ENCODE data around the gene SCNM1. TPM values are rescaled to one million over a fixed set of nuclear protein-coding genes. Genes with fewer than 3 reads are reported as not detected.
"Not testable (repeated sequence)": the region's sequence is repeated elsewhere in the genome, so short reads cannot be mapped to it uniquely, and the experiment has no call there.

SCNM1 gene
- total RNA-seq, 1 donor from 2014 or later = 49.8 TPM

DNA sequence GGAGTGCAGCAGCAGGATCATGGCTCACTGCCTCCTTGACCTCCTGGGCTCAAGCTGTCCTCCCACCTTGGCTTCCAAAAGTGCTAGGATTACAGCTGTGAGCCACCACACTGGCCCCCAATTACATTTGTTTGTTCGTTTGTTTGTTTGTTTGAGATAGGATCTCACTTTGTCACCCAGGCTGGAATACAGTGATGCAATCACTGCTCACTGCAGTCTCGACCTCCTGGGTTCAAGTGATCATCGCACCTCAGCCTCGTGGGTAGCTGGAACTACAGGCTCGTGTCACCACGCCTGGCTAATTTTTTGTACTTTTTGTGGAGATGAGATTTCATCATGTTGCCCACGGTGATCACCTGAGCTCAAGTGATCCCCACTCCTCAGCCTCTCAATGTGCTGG is 26.1 kb downstream of the SCNM1 start:
- Mint-ChIP-seq H3K27ac (ENCODE audit: unreplicated experiment) (no peak overlapping the region), H3K4me1 (ENCODE audit: unreplicated experiment) (peaks cover 29% of the 10 kb centered on the region), H3K4me3 (ENCODE audit: unreplicated experiment) (no peak overlapping the region), H3K27me3 (ENCODE audit: unreplicated experiment) (no peaks in the 10 kb centered on the region), H3K9me3 (ENCODE audit: unreplicated experiment) (no peaks in the 10 kb centered on the region), H3K36me3 (ENCODE audit: unreplicated experiment) (no peaks in the 10 kb centered on the region)
- TF ChIP-seq, protein P1, sequence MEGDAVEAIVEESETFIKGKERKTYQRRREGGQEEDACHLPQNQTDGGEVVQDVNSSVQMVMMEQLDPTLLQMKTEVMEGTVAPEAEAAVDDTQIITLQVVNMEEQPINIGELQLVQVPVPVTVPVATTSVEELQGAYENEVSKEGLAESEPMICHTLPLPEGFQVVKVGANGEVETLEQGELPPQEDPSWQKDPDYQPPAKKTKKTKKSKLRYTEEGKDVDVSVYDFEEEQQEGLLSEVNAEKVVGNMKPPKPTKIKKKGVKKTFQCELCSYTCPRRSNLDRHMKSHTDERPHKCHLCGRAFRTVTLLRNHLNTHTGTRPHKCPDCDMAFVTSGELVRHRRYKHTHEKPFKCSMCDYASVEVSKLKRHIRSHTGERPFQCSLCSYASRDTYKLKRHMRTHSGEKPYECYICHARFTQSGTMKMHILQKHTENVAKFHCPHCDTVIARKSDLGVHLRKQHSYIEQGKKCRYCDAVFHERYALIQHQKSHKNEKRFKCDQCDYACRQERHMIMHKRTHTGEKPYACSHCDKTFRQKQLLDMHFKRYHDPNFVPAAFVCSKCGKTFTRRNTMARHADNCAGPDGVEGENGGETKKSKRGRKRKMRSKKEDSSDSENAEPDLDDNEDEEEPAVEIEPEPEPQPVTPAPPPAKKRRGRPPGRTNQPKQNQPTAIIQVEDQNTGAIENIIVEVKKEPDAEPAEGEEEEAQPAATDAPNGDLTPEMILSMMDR (IDR thresholded peaks at IDR 0.05) = no peak
- no peak for DNase-seq (ENCODE audit: extremely low spot score, unreplicated experiment)

- Mint-ChIP-seq H3K9me3 (ENCODE audit: unreplicated experiment) (no peaks in the 10 kb centered on the region), H3K4me1 (ENCODE audit: unreplicated experiment) (peaks cover 34% of the 10 kb centered on the region), H3K4me3 (ENCODE audit: unreplicated experiment) (no peak overlapping the region), H3K36me3 (ENCODE audit: unreplicated experiment) (no peaks in the 10 kb centered on the region), H3K27me3 (ENCODE audit: unreplicated experiment) (no peaks in the 10 kb centered on the region), H3K27ac (ENCODE audit: unreplicated experiment) (no peak overlapping the region)
- no peak for DNase-seq (ENCODE audit: extremely low spot score, unreplicated experiment)
- TF ChIP-seq, protein P1 (IDR thresholded peaks at IDR 0.05) = no peak
Observed at GRCh38 chr1:151193304-151193703, 27.4 kb downstream of the SCNM1 start.

DNA sequence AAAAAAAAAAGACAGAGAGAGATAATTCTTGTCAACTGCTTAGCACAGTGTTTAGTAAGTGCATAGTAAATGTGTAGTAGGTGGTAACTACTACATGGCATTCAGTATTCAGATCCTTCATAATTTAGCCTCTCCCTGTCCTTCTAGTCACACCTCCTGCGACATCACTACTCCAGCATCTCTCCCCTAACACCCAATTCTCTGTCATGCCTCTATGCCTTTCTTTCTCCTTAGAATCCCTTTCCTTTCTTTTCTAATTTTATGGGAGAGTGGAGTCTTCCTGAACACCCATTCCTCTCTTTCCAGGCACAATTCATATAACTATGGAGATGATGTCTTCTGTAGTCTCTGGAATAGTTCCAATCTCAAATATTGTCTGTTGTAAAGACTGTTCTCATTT is 27.9 kb downstream of the SCNM1 start:
- Mint-ChIP-seq H3K4me3 (ENCODE audit: unreplicated experiment) (no peak overlapping the region), H3K36me3 (ENCODE audit: unreplicated experiment) (no peaks in the 10 kb centered on the region), H3K9me3 (ENCODE audit: unreplicated experiment) (no peaks in the 10 kb centered on the region), H3K4me1 (ENCODE audit: unreplicated experiment) (peaks cover 28% of the 10 kb centered on the region), H3K27ac (ENCODE audit: unreplicated experiment) (peak overlapping the region; percentile 29), H3K27me3 (ENCODE audit: unreplicated experiment) (no peaks in the 10 kb centered on the region)
- DNase-seq (ENCODE audit: extremely low spot score, unreplicated experiment) = no peak
- TF ChIP-seq, protein P1 (IDR thresholded peaks at IDR 0.05) = no peak

GRCh38 chr1:151194894-151195594 is 29.1 kb downstream of the SCNM1 start:
- H3K27ac Mint-ChIP-seq (ENCODE audit: unreplicated experiment) = peak overlapping the region; percentile 84
- H3K4me3 Mint-ChIP-seq (ENCODE audit: unreplicated experiment); H3K27me3 Mint-ChIP-seq (ENCODE audit: unreplicated experiment); H3K9me3 Mint-ChIP-seq (ENCODE audit: unreplicated experiment); DNase-seq (ENCODE audit: extremely low spot score, unreplicated experiment); H3K36me3 Mint-ChIP-seq (ENCODE audit: unreplicated experiment): not testable (repeated sequence)
- peaks cover 31% of the 10 kb centered on the region for H3K4me1 Mint-ChIP-seq (ENCODE audit: unreplicated experiment)

GRCh38 chr1:151196292-151196800 is 30.4 kb downstream of the SCNM1 start:
- Mint-ChIP-seq H3K4me3 (ENCODE audit: unreplicated experiment) (peak overlapping the region; percentile 56), H3K27me3 (ENCODE audit: unreplicated experiment) (no peaks in the 10 kb centered on the region), H3K36me3 (ENCODE audit: unreplicated experiment) (no peaks in the 10 kb centered on the region), H3K27ac (ENCODE audit: unreplicated experiment) (peak overlapping the region; percentile 84), H3K9me3 (ENCODE audit: unreplicated experiment) (no peaks in the 10 kb centered on the region), H3K4me1 (ENCODE audit: unreplicated experiment) (peaks cover 34% of the 10 kb centered on the region)
- no peak for DNase-seq (ENCODE audit: extremely low spot score, unreplicated experiment)
- TF ChIP-seq, protein P1 (IDR thresholded peaks at IDR 0.05) = peak; percentile 67

Data from osteocyte (in vitro differentiated cells).